ENCODE data around the gene KEL.

The KEL gene

DNA sequence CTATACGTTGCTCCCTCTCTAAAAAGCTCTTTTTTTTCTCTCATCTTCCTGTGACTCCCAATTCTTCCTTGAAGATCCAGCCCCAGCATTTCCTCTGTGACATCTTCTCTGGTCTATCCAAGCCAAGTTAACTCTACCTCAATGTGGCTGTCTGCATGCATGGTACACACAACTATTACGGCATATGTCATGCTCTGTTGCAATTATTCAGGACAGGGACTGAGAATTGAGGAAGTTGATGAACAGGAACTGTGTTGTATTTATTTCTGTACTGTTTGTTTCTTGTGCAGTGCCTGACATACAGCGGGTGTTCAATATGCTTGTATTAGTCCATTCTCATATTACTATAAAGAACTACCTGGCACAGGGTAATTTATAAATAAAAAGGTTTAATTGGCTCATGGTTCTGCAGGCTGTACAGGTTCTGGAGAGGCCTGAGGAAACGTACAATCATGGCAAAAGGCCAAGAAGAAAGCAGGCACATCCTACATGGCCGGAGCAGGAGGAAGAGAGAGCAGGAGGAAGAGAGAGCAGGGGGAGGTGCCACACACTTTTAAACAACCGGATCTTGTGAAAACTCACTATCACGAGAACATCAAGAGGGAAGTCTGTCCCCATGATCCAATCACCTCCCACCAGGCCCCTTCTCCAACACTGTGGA lies 34.9 kb downstream of the KEL start:
- DNase-seq (ENCODE audit: low read depth) = no peak

- DNase-seq (ENCODE audit: low read depth) = no peak
Measured at GRCh38 chr7:142925413-142925812, 36.8 kb downstream of the KEL start.

GRCh38 chr7:142923391-142923790 lies 38.8 kb downstream of the KEL start:
- no peak for DNase-seq (ENCODE audit: low read depth)

DNA sequence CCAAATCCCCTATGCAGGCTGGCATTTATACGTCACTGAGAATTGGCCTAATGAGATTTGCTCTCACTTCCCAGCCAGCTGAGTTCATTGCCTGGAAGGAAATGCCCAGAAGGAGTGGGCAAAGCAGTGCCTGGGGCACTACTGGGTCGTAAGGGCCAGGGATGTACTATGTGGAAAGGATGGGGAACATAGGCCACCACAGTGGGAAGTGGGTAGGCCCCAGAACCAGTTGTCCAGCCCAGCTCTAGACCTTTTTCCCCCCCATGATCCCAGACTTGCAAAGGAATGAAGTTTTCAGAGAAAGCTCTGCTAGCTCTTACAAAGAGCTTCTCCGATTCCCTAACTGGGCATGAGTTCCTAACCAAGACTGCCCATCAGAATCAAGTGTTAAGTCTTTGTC lies 42.5 kb downstream of the KEL start:
- DNase-seq (ENCODE audit: low read depth) = no peak

GRCh38 chr7:142918901-142919300 lies 43.3 kb downstream of the KEL start:
- DNase-seq (ENCODE audit: low read depth) = no peak

GRCh38 chr7:142917447-142917846 lies 44.7 kb downstream of the KEL start:
- DNase-seq (ENCODE audit: low read depth) = no peak

DNA sequence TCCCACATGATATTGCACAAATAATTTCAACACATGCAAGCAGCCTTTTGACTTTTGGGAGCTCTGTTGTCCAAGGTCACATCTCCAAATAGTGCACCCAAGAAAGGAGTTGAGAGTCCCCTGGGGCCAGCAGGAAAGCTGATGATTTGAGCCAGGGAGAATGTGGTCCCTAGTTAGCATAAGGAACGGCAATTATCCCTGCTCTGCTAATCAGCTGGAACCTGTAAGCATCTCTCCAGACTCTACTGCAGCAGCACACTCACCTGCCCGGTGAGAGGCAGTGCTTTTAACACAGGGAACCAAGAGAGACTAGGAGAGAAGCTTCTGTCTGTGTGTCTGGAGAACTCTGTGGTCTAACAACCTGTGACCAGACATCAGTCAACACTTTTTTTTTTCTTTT lies 45.7 kb downstream of the KEL start:
- no peak for DNase-seq (ENCODE audit: low read depth)

- DNase-seq (ENCODE audit: low read depth) = no peak
Measured at GRCh38 chr7:142915315-142915714, 46.8 kb downstream of the KEL start.

GRCh38 chr7:142914121-142914520 lies 48.0 kb downstream of the KEL start:
- DNase-seq (ENCODE audit: low read depth) = no peak

DNA sequence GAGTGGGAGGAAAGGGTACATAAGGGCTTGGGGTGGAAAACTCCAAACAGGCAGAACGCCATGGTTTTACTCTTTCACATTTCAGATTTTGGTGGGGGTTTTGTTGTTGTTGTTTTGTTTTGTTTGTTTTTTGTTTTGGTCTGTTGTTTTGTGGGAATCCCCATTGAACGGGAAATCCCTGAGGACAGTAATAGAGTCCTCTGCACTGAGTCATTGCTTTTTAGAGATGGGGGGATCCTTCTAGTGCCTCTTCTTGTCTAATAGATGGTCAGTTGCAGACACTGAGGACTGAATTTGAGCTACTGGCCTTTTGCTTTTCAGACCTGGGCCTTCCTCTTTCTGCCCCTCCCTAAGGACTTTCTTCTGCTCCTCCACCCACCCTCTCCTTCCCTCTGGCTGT lies 48.6 kb downstream of the KEL start:
- DNase-seq (ENCODE audit: low read depth) = no peak

DNA sequence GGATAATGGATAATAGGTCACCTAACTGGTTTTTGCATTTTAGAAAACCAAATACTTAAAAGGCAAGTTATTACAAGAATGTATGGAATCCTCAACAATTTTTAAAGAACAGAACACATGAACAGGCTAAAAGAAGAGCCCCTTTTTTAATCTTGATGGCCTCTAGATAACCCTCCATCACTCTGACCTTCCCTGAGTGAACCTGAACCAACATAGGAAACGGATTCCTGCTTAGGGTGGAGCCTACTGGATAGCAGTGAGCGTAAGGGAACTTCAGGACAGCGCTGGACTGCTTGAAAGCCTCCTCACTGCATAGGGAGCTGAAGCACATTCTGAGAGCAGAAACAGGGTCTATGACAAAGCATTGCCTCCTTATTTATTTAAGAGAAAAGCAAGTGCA lies 49.1 kb downstream of the KEL start:
- DNase-seq (ENCODE audit: low read depth) = no peak

DNA sequence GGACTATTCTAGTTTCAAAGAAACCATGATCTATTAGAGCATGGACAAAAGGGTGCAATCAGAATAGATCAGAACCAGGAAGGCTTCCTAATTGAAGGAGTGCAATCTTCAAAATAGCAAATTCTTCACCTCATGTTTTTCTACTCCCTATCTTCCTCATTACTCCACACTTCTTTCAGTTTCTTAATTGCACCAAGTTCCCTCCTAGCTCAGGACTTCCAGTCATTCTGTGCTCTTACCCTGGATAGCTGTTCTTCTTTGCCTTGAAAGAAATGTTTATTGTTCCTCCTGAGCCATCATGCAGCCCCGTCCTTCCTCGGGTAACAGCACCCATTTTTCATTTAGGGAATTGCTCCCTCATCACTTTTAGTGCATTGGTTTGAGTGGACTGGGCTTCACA lies 51.7 kb downstream of the KEL start:
- DNase-seq (ENCODE audit: low read depth) = no peak

GRCh38 chr7:142910031-142910433 lies 52.1 kb downstream of the KEL start:
- no peak for DNase-seq (ENCODE audit: low read depth)

DNA sequence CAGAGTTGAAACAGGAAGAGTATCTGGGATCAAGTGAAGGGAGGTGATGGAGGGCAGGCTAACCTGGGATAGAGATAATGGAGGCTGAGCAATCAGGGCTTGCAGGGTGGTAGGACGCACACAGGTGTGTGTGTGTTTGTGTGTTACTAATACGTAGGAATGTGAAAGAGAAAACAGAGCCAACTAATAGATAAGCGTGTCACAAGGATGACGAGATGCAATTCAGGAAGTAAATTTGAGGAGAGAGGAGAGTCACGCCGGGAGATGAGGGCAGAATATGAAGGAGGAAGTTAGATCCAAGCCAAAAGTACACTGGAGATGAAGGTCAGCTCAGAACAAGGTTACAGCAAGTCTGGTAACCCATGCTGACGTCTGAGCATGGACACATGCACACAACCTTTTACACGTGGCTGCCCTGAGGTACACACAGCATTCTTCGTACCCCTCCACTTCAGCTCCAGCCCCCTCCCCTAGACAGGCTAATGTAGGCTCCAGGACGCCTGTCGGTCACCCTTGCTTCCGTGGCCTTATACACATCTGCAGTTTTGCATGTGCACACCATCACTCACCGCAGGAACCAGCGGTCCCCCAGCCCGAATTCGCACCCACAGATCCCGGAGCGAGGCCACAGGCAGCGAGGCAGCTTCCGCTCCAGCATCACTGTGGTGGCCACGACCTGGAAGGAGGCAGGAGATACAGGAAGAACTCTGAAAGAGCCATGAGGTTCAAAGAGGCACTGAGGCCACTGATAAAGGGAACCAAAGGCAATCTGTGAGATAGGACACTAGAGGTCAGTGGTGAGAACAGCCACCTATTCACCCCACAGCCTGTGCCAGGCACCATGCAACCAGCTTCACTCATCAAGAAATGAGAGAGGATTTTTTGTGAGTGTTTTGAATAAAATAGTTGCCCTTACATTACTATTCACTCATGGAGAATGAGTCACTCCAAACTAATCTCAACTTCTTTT lies 53.0 kb downstream of the KEL start:
- DNase-seq (ENCODE audit: low read depth) = no peak

DNA sequence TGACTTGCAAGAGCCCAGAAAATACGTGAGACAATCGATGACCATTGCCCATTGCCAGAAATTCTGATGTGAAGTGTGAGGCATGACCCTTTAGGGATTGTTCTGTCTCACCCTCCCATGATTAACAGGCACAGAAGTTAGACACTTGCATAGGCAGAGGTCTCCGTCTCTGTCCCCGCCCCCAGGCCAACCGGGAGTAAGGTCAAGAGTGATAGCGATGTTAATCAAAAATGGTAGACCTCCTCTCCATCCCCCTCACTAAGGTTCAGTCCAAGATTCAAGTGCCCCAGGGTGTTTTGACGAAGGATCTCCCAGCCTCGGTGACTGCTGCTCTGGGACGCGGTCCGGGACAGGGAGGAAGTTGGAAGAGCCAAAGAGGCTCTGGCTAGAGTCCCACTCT lies 53.9 kb downstream of the KEL start:
- DNase-seq (ENCODE audit: low read depth) = no peak

DNA sequence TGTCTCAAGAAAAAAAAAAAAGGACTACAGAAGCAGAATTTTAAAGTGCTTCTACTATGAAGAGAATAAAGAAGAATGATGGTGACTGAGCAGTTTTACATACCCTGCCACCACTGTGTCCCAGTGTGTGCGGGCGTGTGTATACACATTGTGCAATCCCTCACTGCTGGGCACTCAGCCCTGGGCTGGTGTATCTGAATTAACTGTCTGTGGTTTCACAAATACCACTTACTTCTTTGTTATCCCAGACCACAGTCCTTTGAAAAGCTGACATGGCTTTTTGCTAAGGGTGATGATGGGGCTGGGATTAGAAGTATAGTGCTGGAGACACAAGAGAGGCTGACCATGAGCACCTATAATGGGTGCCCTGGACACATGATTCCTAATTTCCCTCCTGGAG lies 55.5 kb downstream of the KEL start:
- DNase-seq (ENCODE audit: low read depth) = no peak

GRCh38 chr7:142905759-142906158 lies 56.4 kb downstream of the KEL start:
- DNase-seq (ENCODE audit: low read depth) = no peak

- no peak for DNase-seq (ENCODE audit: low read depth)
Measured at GRCh38 chr7:142904128-142904527, 58.0 kb downstream of the KEL start.

- DNase-seq (ENCODE audit: low read depth) = no peak
Measured at GRCh38 chr7:142901426-142902259, 60.5 kb downstream of the KEL start.

DNA sequence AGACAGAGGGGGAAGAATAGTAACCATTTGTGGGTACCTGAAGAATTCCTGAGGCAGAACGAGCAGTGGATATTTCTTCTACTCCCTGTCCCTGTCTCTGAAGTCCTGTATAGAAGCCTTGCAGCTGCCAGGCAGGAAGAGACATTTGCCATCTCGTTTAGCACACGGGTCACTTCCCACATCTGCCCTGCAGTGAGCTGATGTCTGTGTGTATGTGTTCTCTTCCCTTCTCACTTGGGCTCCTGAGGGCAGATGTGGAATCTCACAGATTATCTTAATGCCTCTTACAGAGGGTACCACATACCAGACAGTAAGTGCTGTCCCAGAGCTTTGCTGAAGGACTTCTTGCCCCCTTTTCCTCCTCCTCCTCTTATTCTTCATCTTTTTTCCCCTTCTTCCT lies 62.5 kb downstream of the KEL start:
- DNase-seq (ENCODE audit: low read depth) = no peak

DNA sequence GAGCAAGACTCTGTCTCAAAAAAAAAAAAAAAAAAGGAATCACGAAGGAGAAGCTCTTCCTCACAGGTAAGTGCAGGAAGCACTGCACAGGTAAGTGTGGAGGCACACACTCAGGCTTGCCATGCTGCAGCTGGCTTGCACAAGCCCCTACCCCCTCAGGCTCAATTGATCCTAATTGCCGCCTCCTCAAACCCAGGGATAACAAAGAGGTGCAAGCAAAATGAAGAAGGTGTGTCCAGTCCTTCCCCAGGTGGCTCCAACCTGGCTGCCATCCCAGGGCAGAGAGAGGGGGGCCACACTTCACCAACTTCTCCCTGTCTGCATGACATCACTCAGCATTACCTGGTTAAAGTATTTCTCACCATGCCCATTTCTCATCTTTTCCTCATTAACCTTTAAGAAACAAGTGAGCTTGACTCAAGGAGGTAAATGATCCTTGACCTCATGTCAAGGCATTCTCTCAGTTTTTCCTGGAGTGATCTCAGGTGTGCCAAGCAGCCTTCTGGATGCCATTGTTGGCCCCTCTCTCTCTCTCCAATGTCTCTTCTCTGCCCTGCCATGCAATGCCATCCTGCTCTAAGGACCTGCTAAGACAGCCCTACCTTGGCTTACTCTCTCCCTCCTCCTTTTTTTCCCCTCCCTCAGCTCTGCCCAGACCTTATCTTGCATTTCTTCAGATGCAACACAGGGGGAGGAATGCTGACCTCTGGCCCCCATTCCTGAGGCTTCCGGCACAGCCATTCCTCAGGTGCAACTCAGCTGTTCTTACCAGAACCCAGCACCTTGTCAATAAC lies 63.6 kb downstream of the KEL start:
- DNase-seq (ENCODE audit: low read depth) = no peak

DNA sequence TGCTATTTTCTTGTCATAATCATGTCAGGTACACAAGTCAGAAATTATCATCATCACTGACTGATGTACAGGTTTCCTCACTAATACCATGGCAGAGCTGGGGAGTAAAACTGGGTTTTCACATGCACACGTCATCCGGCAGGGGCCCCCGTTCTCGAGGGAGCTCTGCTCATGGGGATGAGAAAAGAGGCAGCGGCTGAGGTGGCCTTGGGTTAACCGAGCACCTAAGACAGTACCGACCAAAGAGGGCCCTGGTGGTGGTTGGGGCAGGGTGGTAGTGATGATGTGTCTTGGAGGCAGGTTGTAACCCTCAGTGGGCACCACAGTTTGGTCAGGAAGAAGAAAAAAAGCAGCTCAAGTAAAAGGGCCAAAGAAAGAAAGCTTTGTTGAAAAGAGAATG lies 64.5 kb downstream of the KEL start:
- DNase-seq (ENCODE audit: low read depth) = no peak
